Measurements from ENCODE around the gene ZNF385D.
"Not testable (repeated sequence)": the region's sequence is repeated elsewhere in the genome, so short reads cannot be mapped to it uniquely, and the experiment has no call there.

ZNF385D gene

DNA sequence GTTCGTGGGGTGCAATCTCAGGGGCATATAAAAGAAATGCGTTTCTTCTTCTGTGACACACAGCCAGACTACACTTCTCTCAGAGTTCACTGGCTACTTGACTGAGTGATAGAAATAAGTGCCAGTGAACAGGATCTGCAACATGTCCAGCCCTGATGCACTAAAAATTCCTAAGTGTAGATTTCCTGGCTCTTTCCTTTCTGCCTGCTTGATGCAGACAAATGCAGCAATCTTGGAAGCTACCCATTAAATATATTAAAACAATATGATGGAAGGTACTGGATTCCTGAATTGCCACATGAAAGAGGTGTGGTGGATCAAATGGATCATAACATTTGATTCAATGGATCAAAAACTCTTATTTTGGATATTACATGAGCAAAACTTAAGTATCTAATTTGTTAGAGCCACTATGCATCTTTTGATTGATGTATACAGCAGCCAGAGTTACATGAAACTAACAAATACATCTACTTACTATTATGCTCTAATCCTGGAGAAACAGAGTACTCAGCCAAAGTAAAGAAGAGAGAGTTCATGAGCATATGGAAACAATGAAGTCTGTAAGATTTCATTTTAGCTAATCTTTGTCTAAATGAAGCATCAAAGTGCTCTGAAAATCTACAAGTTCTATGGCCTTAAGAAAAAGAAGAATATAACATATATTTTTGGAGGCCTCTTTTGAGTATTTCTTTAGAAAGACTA, 222.6 kb downstream of the ZNF385D start:
- no peak for FAIRE-seq
- DNase-seq (ENCODE audit: insufficient read length, low spot score) = no peak

DNA sequence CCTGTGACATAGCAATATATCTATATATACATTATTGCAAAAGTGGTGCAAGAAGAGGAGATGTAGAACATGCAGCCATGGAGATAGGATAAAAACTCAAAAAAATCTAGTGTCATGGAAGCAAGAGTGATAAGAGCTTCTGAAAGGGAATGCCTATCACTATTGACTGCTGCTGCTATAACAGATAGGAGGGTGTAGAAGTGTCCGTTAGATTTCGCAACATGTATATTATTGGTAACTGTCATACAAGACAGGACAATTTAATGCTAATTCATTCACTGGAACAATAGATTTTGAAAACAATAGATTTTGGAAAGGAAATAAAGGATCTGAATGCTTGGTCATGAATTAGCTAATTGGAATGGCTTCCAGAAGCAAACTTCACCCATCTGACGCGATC, 224.5 kb downstream of the ZNF385D start:
- FAIRE-seq (no peak), DNase-seq (ENCODE audit: insufficient read length, low spot score) (no peak)

DNA sequence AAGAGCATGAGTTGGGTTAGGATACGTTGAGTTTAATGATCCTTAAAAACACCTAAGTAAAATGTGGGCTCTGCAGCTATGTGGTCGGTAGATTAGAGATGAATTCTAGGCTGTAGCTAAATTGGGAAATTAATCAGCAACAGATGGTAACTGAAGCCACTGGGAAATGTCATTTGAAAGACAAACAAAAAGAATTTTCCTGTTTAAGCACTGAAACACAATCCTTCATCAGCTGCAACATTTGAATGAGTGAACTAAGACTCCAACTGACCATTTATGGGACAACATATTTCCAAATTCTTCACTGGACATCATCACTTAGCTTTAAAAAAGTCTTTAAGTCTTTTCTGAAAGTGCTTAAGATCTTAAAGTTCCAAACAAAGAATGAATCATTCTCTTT, 226.9 kb downstream of the ZNF385D start:
- DNase-seq (ENCODE audit: insufficient read length, low spot score) = no peak
- no peak for FAIRE-seq

DNA sequence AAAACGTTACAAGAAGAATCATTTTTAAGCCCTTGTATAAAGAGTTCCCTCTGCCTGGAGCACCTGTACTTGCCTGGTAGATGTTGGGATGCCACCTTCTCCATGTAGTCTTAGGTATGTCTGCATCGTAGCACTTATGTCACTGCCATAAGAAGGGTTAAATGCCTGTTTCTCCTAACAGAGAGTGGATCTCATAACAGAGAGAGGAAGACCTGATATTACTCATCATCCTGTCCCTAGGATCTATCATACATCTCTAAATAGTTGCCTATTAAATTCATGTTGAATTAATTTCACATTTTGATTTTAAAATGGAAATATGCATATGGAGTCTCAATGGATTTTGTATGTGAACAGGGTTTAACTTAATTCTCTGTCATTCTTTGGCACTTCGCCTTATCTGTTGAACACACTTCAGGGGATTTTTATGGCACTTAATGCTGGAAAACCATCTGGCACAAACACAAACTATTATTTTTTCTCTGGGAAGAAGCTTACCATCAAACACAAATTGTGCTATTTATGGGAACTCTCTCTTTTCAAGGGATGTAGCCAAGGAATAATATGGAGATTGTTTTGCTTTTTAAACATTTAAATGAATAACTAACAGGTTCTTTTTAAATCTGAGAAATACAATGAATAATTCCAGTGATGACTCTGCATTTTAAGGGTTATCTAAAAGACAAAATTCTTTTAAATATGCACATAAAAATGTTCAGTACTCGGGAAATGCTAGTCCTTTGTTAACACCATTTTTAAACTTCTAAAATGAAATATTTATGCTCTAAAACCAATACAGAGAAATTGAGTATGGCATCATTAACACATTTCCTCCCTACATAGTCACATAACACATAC, 230.7 kb downstream of the ZNF385D start:
- FAIRE-seq (no peak), DNase-seq (ENCODE audit: insufficient read length, low spot score) (no peak)

DNA sequence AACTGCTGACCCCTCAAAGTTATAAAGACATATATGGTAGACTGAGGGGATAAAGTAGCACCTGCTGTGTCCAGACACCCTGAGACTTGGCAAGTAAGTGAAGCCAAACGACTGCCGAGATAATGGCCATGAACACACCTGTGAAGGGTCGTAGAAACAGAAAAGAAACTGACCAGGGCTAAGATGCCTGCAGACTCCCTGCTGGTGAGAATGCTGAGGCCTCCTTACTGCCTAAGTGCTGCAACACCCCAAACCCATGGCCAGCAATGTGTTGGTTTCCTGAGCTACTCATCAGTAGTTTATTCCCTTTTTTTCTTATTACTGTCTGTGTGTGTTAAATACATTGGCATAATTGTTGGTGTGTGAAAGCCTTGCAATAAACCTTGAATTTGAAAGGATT, 233.8 kb downstream of the ZNF385D start:
- DNase-seq (ENCODE audit: insufficient read length, low spot score) (no peak), FAIRE-seq (no peak)

DNA sequence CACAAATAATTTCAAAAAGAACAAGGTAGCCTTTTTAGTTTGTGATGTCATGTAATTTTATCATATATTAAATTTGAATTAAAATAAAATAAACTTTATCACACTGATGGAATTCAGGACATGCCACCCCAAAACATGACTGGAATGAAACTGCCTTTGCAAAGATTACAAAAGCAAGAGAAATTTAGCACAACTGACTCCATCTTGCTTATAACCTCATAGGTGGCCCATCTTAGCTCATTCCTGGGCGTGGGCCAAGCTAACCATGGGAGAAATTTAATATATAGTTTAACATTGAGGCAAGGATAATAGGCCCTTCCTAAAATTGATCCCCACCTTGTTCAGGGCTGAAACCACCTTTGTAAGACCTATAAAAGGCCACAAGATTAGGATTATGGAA, 235.6 kb downstream of the ZNF385D start:
- FAIRE-seq (no peak), DNase-seq (ENCODE audit: insufficient read length, low spot score) (no peak)

DNA sequence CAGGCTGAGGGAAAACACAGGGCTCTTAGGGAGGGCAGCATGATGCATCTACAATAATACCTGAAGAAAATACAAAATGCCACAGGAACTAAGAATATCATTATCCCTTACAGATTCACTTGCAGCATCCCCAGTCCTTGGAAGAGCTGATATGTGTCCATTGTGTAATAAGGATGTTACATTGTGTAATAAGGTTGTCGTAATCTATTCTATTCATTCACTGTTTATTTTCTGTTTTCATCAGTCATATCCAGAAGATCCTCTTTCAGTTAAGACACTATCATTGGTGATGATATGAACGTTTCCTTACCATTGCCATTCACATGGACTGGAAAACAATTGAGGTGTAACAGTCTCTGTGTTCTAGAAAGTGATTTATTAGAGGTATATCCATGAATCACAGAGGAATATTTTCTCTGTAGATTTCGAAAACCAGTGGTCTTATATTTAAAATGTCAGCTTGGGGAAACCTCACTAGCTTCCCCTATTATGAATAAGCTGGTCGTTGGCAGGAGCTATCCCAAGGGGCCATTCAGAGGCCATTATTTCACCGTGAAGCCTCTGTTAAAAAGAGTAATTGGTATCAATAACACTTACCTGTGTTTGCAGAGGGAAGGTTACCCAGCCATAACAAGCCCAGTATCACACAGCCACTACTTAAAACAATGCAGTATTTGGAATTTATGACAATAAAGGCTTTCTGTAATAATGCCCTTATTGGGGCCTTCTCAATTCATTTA, 241.1 kb downstream of the ZNF385D start:
- no peak for DNase-seq (ENCODE audit: insufficient read length, low spot score)
- no peak for FAIRE-seq

DNA sequence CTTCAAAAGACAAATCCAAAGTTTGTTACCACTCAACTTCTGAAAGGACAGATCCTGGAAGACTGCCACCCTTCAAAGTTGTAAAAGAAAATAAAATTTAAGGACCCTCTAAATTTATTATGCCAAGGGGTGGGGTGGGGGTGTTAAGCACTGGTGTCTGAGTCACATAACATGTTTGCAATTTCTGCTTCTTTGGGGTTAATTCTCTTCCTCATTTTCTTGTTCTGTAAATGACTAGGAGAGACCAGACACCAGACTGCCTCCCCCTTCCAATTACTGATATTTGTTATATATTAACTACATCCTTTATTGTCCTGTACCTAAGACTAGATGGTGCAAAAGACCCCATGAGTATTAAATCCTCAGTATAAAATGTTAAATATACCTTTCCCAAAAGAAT, 242.8 kb downstream of the ZNF385D start:
- FAIRE-seq = no peak
- DNase-seq (ENCODE audit: insufficient read length, low spot score) = no peak

DNA sequence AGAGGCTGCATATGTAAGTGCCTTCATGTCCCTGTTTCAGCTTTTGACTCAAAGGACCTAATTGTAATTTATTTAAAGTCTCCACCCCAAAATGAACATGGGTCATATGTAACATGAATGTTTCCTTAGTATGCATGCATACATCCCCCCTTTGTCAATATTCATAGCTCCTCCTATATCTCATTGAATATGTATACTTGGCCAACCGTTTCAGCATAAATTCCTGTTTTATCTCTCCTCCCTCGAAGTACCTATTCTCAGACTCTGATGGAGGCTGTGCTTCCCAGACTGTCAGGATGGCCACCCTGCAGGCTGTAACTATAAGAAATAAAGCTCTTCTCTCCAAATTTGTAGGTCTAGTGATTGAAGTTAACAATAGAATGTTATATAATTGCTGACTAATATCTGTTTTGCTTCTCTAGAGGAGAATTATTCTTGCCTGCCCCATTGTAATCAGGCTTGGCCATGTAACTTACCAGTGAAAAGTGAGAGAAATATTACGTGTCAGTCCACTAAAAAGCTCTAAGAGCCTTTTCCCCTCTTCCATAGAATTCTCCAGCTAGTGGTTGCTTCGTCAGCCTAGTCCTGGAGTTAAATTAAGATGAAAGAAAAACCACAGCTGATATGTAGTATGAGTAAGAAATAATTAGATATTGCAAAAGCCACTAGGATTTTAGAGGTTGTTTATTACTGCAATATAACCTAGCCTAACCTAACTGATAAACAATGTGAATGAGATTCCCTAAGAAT, 245.1 kb downstream of the ZNF385D start:
- DNase-seq (ENCODE audit: insufficient read length, low spot score) (no peak), FAIRE-seq (no peak)

DNA sequence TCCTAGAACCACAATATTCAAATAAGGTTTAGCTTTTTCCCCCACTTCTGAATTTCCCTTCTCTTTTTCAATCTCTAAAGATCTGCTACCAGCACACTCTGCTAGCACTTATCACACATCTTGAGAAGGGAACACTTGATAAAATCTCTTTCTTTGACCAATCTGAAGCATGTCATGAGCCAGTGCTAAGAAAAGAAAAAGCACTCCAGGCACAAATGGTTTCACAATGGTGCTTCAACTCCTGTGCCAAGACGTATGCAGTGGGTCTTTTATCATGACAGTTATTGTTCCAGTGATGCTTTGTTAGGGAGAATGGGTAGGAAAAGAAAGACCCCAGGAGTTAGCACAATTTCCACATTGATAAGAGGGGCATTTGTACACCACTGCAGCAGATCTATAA, 248.4 kb downstream of the ZNF385D start:
- FAIRE-seq (no peak), DNase-seq (ENCODE audit: insufficient read length, low spot score) (no peak)

DNA sequence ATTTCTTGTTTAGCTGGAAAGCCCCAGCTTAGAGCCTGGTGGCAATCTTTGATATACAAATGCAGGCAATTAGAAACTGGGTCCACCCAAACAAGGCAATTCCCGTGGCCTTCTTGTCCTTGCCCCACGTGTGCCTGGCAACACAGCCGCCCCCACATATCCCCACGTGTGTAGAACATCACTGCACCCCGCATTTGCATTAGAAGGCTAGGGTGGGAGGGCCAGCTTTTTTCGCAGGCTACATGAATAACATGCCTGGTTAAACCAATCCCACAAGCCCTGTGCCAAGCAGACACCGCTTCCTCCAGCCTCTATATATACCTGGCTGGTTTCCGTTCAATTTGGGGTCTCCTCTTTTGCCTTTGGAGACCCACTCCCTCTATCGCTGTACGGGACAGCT, 250.2 kb downstream of the ZNF385D start:
- DNase-seq (ENCODE audit: insufficient read length, low spot score) = no peak
- no peak for FAIRE-seq

DNA sequence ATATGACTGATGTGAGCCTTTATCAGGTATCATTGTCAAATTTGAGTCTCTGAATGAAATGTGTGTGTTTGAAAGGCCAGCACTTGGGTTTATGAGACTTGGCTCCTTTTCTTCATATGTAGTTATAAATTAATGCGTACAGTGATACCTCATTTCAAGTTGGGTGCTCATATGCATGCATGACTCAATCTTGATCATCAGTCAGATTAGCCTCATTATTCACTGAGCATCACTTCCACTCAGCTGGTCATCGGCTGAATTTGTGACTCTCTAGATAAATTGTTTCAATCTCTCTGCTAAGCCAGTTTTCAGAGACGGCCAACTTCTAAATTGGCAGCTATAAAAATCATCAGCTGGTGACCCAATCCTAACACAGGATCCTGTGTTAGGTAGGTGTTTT, 260.3 kb downstream of the ZNF385D start:
- not testable (repeated sequence) for DNase-seq (ENCODE audit: insufficient read length, low spot score)
- FAIRE-seq = peak; percentile 66

DNA sequence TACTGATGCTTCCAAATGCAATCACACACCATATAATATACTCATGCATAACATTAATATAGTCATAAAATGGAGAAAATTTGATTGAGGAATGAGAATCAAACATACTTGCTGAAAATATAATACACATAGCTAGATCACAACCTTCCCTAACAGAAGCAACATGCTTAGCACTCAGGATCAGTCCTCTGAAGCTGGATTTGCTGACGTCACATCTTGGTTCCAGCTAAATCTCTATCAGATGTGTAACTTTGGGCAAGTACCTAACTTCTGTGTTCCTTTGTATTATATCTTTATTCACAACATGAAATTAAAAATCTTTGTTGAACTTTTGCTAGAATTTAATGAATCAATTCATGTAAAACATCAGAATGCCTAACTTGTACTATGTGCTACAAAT, 263.5 kb downstream of the ZNF385D start:
- FAIRE-seq (no peak), DNase-seq (ENCODE audit: insufficient read length, low spot score) (no peak)

DNA sequence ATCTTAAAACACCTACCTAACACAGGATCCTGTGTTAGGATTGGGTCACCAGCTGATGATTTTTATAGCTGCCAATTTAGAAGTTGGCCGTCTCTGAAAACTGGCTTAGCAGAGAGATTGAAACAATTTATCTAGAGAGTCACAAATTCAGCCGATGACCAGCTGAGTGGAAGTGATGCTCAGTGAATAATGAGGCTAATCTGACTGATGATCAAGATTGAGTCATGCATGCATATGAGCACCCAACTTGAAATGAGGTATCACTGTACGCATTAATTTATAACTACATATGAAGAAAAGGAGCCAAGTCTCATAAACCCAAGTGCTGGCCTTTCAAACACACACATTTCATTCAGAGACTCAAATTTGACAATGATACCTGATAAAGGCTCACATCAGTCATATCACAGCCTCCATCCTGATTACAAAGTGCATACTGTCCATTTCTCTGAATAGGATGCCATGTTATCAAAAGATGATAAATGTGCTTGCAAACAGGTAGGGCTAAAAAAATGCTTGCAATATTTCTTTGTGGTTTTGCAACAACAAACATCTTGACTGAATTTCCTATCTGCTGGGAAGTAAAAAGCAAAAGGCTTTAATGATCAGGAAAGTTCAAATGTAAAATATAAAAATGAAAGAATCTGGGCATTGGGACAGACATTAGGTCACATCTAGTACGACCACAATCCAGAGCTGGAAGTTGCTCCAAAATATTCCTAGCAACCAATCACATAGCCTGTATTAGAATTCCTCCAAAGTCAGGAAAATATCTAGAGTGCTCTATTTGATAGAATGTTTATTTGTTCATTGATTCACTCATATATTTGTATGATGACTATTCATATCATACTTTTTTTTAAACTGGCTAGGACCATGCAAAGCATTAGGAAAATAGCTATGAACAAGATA, 264.7 kb downstream of the ZNF385D start:
- not testable (repeated sequence) for DNase-seq (ENCODE audit: insufficient read length, low spot score); FAIRE-seq

DNA sequence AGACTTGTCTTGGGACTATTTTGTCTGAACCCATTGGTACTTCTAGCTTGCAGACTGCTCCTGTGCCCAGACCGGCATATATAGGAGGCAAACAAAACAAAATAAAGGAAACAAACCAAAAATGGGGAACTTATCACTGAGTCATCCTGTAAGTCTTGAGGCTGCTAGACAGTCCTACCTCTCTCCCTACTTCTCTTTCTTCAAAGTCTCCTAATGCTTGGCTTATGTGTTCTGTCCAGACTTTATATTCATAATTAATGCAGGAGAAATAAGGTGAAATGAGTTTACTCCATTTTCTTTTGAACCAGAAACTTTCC, 266.2 kb downstream of the ZNF385D start:
- DNase-seq (ENCODE audit: insufficient read length, low spot score) = no peak
- FAIRE-seq = no peak

DNA sequence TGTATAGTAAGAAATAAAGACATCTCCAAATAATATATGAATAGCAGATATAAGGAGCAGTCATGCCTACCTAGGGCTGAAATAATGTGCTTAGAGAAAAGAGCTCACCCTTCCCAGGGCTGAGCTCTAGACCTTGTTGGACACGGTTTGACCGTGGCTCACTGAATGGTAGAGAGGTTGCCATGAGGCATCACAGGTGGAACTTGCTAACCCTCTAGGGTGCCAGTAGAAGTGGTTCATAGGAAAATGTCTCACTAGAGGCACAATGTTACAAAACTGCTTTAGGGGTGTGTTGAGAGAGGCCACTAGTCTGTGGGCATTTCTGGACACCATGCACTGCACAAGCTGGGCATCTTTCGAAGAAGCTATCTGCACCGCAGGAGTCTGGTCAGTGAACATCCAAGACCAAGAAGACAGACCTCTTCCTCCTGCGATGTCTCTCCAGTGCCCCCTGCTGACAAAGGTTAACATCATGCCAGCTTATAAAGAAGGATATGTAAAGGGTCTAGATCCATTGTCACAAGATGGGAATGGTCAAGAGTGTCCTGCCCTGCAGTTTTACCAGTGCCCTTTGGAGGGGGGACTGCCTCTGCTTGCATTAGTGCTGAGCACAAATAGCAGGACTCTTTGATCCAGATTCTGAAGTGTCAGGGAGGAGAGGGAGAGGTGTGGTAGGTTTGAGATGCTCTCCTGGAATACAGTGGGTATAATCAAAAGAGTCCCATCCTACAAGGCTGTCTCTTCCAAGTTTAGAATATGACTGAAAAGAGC, 266.8 kb downstream of the ZNF385D start:
- DNase-seq (ENCODE audit: insufficient read length, low spot score) = peak; percentile 11
- FAIRE-seq = no peak

DNA sequence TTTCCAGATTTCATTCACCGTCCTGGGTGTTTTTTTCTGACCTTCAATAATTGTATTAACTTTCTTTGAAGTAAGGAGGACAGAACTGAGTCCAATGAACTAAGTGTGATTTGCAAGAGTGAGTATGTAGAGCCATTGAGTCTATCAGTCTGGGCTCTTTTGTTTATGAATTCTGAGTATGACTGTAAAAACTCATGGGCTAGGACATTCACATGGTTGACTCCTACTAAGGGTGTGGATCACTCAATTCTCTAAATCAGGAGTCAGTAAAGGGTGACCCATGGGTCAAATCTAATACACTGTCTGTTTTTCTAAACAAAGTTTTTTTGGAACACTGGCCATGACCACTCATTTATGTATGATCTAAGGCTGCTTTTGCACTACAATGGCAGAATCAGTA, 269.0 kb downstream of the ZNF385D start:
- DNase-seq (ENCODE audit: insufficient read length, low spot score) (no peak), FAIRE-seq (no peak)

DNA sequence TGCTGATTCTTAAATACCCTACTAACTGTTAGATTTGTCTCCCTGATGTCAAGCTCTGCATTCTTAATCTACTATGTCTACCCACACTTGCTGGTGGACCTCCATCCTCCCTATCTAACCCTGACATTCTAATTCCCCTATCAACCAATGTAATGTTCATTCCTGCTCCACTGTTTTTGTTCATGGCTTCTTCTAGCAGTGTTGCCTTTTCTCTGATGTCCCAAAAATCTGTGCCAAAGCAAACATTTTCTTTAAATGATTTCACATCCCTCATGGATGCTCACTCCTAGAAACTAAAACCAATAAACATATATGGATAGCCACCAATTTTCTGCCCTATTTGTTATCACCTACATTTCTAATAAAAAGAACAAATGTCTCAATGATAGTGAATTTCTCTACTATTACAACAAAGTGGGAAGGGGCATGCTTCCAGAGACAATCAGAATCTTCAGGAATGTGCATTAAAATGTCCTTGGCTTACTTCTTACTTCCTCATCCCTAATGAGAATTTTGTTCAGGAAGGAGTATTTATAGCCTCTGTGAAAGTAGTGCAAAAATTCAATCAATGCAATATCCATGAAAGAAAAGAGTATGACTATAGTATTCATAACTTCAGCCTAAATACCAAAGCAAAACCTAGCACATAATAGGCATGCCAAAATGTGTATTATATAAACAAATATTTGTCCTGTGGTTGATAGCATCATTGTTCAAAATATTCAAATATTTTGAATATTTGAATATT, 273.3 kb downstream of the ZNF385D start:
- no peak for DNase-seq (ENCODE audit: insufficient read length, low spot score)
- no peak for FAIRE-seq

DNA sequence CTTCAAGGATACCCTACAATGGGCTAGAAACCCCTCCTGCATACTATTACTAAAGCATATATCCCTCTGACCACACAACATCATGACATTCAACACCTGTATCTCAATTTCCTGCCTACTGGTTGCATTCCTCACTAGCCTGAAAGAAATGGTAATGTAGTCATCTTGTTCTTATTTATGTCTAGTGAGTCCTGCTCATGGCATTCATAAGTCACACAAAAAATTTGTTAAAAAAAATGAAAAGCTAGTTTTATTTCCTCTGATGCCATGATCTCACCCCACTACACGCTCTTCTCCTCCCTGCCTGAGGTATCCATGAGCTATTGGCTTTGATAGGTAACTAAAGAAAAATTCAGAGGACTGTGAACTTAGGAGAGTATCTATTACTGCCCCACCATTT, 284.5 kb downstream of the ZNF385D start:
- no peak for FAIRE-seq
- no peak for DNase-seq (ENCODE audit: insufficient read length, low spot score)
